B cell (primary cell): ENCODE data around the gene CNTNAP2. TPM values are rescaled to one million over a fixed set of nuclear protein-coding genes. Genes with fewer than 3 reads are reported as not detected.

Source experiments
- ATAC-seq: fragments of 200-7000 bp; cut with Tn5 transposase; one replicate; pipeline ENCODE4 v1.10.0; 2021; ENCODE audit warnings: low read depth, mild to moderate bottlenecking, moderate number of reproducible peaks, moderate library complexity
- CTCF ChIA-PET: fragments of 350-600 bp; sonication (Branson Sonifier 250); formaldehyde crosslinking; loops from one replicate; lab custom pipeline; 2021; ENCODE audit warnings: antibody characterized with exemption, inconsistent platforms; lab: Charles Lee
- POLR2A ChIA-PET: fragments of 350-600 bp; sonication (Branson Sonifier 250); formaldehyde crosslinking; loops from one replicate; lab custom pipeline; 2021; ENCODE audit warnings: antibody characterized with exemption; lab: Charles Lee
- DNase-seq: peaks from one replicate; pipeline ENCODE4 v3.0.0; 2013
- H2AFZ ChIP-seq: 2 replicates; pipeline ENCODE4 v1.6.1; 2012; ENCODE audit warnings: mild to moderate bottlenecking, low read depth, low read length; ENCODE audit not compliant: insufficient read depth, poor library complexity, severe bottlenecking
- H3K27ac ChIP-seq, 2 donors: 1 replicate in 1 of 2; 2 replicates in 1 of 2; pipeline ENCODE4 v1.5.1; 2012 to 2013; ENCODE audit warnings: low read length in 2 of 2, mild to moderate bottlenecking in 2 of 2, moderate library complexity in 1 of 2
- H3K27me3 ChIP-seq, 4 experiments: fragments of 200-600 bp in 1 of 4; sonication (generic) in 1 of 4; replicated peaks in 1 of 4; 1 replicate in 2 of 4; 2 replicates in 2 of 4; pipeline versions ENCODE4 v1.6.1 to v1.7.0; 2013 to 2016; ENCODE audit warnings: low read length in 3 of 4, mild to moderate bottlenecking in 2 of 4, mixed read lengths in 1 of 4, moderate library complexity in 1 of 4; ENCODE audit not compliant: insufficient read depth in 4 of 4, control insufficient read depth in 3 of 4; ENCODE audit errors: control extremely low read depth in 1 of 4
- H3K36me3 ChIP-seq, 2 experiments: replicated peaks in 1 of 2; 1 replicate in 1 of 2; 2 replicates in 1 of 2; pipeline versions ENCODE4 v1.6.1 to v1.7.1; 2013; ENCODE audit warnings: low read length in 1 of 2; ENCODE audit not compliant: insufficient read depth in 2 of 2, control insufficient read depth in 1 of 2; ENCODE audit errors: control extremely low read depth in 1 of 2, extremely low read depth in 1 of 2
- H3K4me1 ChIP-seq, 2 donors: fragments of 200-600 bp in 1 of 2; sonication (generic) in 1 of 2; 1 replicate in 1 of 2; 2 replicates in 1 of 2; pipeline versions ENCODE4 v1.5.1 to v1.6.1; 2013 to 2017; ENCODE audit warnings: low read length in 2 of 2; ENCODE audit not compliant: control insufficient read depth in 2 of 2, insufficient read depth in 2 of 2
- H3K4me2 ChIP-seq: replicated peaks from 2 replicates; pipeline ENCODE3; 2012; ENCODE audit warnings: mild to moderate bottlenecking, low read depth, low read length; ENCODE audit not compliant: poor library complexity, severe bottlenecking
- H3K4me3 ChIP-seq, 5 experiments: fragments of 200-600 bp in 1 of 5; sonication (generic) in 1 of 5; 1 replicate in 3 of 5; 2 replicates in 2 of 5; pipeline versions ENCODE4 v1.5.1 to v1.7.0; 2011 to 2016; ENCODE audit warnings: low read length in 4 of 5, mild to moderate bottlenecking in 4 of 5, low read depth in 2 of 5, control low read depth in 1 of 5, moderate library complexity in 1 of 5; ENCODE audit not compliant: insufficient read depth in 1 of 5; ENCODE audit errors: control extremely low read depth in 1 of 5, extremely low read depth in 1 of 5
- H3K79me2 ChIP-seq: fragments of 200-600 bp; sonication (generic); one replicate; pipeline ENCODE4 v1.6.0; 2016; ENCODE audit warnings: low read length; ENCODE audit not compliant: control insufficient read depth, insufficient read depth
- H3K9ac ChIP-seq: fragments of 200-600 bp; sonication (generic); 2 replicates; pipeline ENCODE4 v1.6.1; 2017; ENCODE audit warnings: mild to moderate bottlenecking, low read length, moderate library complexity
- H3K9me3 ChIP-seq, 3 donors: one replicate each; pipeline versions ENCODE4 v1.6.1 to v1.7.1; 2013; ENCODE audit warnings: low read length in 2 of 3; ENCODE audit not compliant: control insufficient read depth in 2 of 3, insufficient read depth in 1 of 3; ENCODE audit errors: control extremely low read depth in 1 of 3
- H4K20me1 ChIP-seq: 2 replicates; pipeline ENCODE4 v1.6.0; 2012; ENCODE audit warnings: mild to moderate bottlenecking, low read length; ENCODE audit not compliant: insufficient read depth, control insufficient read depth, poor library complexity, severe bottlenecking
- H3K27ac Mint-ChIP-seq: one replicate; pipeline ENCODE4 v1.8.0; 2021; ENCODE audit warnings: mixed read lengths
- H3K27me3 Mint-ChIP-seq: one replicate; pipeline ENCODE4 v1.8.0; 2021; ENCODE audit warnings: mixed read lengths
- H3K4me1 Mint-ChIP-seq: one replicate; pipeline ENCODE4 v1.8.0; 2021; ENCODE audit warnings: mixed read lengths
- H3K4me3 Mint-ChIP-seq: one replicate; pipeline ENCODE4 v1.8.0; 2021; ENCODE audit warnings: mixed read lengths
- H3K9me3 Mint-ChIP-seq: one replicate; pipeline ENCODE4 v1.8.0; 2022; ENCODE audit warnings: mixed read lengths; ENCODE audit not compliant: insufficient read depth
- EZH2 ChIP-seq: IDR thresholded peaks from 2 replicates; pipeline ENCODE4 v1.6.1; 2012; ENCODE audit warnings: borderline replicate concordance, low read depth, mild to moderate bottlenecking, moderate library complexity, low read length; ENCODE audit not compliant: insufficient read depth, poor library complexity, severe bottlenecking
- WGBS: methylation state at CpG from one replicate; pipeline ENCODE4 v1.1.5; 2013; ENCODE audit warnings: missing lambda C conversion rate; ENCODE audit not compliant: insufficient coverage; 5-methylcytosine and 5-hydroxymethylcytosine counted together
- intact Hi-C: fragments of 100-400 bp; cut with micrococcal nuclease; formaldehyde crosslinking; loops from one replicate; pipeline ENCODE4 v1.10.0; 2022
- polyA plus RNA-seq: library from polyadenylated mRNA; depleted of rRNA; stranded (reverse); fragments of >200 nt; gene quantifications from 2 replicates; pipeline ENCODE4 v1.2.3, GENCODE V29; 2012
- total RNA-seq, 2 donors: library from RNA; stranded (reverse); fragments of 120-200 nt in 1 of 2; gene quantifications; 1 replicate in 1 of 2; 2 replicates in 1 of 2; pipeline versions ENCODE4 v1.2.3 to v1.2.4, GENCODE V29; 2013 to 2022
- TF ChIP-seq, protein P1 (sequence below): fragments of 200-600 bp; IDR thresholded peaks from one replicate; pipeline ENCODE4 v1.8.0; 2022; ENCODE audit warnings: antibody characterized with exemption, mild to moderate bottlenecking

The CNTNAP2 gene
- total and polyA plus RNA-seq, 2 donors (not counting 1 experiment from before 2014, with no cell fraction given): 7.4 to 16.6 TPM

DNA sequence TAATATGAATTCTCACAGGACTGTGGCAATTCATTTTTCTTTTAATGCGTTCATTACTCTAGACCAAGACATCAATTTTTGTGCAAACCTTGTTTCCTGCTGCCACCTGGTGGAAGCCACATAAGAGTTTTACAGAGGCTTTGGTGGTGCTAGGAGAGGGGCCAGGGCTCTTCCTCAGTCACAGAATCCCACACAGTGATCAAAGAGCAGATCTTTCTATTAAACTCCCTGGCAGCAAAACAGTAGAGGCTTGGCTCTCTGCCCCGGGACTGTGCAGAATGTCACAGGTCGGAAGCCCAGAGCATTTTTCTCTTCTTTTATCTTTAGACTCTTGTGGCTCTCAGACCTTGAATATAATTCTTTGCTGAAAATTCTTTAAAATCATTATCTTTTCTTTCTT, 1967.5 kb downstream of the CNTNAP2 start:
- H3K4me3 ChIP-seq: no peak overlapping the region
- no peak for ATAC-seq
- 20% methylated on average over 2 of the region's 3 CpGs for WGBS
- H3K27ac ChIP-seq: no peak overlapping the region
- peaks cover 8% of the 10 kb centered on the region for H3K27me3 Mint-ChIP-seq
- TF ChIP-seq EZH2: no peak
- TF ChIP-seq, protein P1, sequence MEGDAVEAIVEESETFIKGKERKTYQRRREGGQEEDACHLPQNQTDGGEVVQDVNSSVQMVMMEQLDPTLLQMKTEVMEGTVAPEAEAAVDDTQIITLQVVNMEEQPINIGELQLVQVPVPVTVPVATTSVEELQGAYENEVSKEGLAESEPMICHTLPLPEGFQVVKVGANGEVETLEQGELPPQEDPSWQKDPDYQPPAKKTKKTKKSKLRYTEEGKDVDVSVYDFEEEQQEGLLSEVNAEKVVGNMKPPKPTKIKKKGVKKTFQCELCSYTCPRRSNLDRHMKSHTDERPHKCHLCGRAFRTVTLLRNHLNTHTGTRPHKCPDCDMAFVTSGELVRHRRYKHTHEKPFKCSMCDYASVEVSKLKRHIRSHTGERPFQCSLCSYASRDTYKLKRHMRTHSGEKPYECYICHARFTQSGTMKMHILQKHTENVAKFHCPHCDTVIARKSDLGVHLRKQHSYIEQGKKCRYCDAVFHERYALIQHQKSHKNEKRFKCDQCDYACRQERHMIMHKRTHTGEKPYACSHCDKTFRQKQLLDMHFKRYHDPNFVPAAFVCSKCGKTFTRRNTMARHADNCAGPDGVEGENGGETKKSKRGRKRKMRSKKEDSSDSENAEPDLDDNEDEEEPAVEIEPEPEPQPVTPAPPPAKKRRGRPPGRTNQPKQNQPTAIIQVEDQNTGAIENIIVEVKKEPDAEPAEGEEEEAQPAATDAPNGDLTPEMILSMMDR: no peak
- H3K4me1 ChIP-seq: no peaks in the 10 kb centered on the region
- no peak overlapping the region for H2AFZ ChIP-seq
- no peak overlapping the region for H3K27ac Mint-ChIP-seq
- POLR2A ChIA-PET: no interaction called here
- H3K9me3 Mint-ChIP-seq: no peaks in the 10 kb centered on the region
- CTCF ChIA-PET: no interaction called here
- no peaks in the 10 kb centered on the region for H3K36me3 ChIP-seq
- peak; percentile 4 for DNase-seq
- H3K4me1 Mint-ChIP-seq: no peaks in the 10 kb centered on the region
- intact Hi-C loops: no loop called here
- H4K20me1 ChIP-seq: no peaks in the 10 kb centered on the region
- no peaks in the 10 kb centered on the region for H3K9me3 ChIP-seq
- H3K79me2 ChIP-seq: no peaks in the 10 kb centered on the region
- H3K9ac ChIP-seq: no peak overlapping the region
- no peak overlapping the region for H3K4me3 Mint-ChIP-seq
- H3K27me3 ChIP-seq: no peaks in the 10 kb centered on the region
- H3K4me2 ChIP-seq: no peak overlapping the region

DNA sequence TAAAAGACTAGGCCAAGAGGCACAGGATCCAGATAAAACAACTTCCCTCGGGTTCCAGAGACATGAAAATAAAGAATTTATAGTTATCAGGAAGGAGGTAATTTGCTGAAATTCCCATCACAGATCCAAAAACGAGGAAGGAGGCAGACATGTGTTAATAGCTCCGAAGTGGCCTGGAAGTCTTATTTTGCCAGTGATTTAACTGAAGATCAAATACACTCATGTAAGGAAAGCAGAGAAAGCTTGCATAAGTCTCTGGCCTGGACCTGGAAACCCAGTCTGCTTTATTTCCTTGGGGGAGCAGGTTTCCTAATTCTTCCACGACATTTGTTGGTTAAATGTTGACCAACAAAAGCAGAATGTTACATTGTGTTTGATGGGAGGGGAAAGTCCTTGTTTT, 1975.3 kb downstream of the CNTNAP2 start:
- Mint-ChIP-seq H3K27me3 (no peaks in the 10 kb centered on the region), H3K27ac (no peak overlapping the region), H3K4me1 (no peaks in the 10 kb centered on the region), H3K4me3 (no peak overlapping the region), H3K9me3 (no peaks in the 10 kb centered on the region)
- ChIA-PET POLR2A (no interaction called here), CTCF (no interaction called here)
- Histone ChIP-seq H3K79me2 (no peaks in the 10 kb centered on the region), H3K36me3 (no peaks in the 10 kb centered on the region), H3K4me3 (no peak overlapping the region), H3K9me3 (no peaks in the 10 kb centered on the region), H3K9ac (no peak overlapping the region), H2AFZ (no peak overlapping the region), H3K4me1 (no peaks in the 10 kb centered on the region), H4K20me1 (no peaks in the 10 kb centered on the region), H3K4me2 (no peak overlapping the region), H3K27ac (no peak overlapping the region), H3K27me3 (no peaks in the 10 kb centered on the region)
- intact Hi-C loops: no loop called here
- 83% methylated on average over 1 of the region's 4 CpGs for WGBS
- DNase-seq (no peak), ATAC-seq (no peak)
- no peak for TF ChIP-seq EZH2
- TF ChIP-seq, protein P1: no peak
